ENCODE measurements around the gene MAP1B.
A peak's percentile ranks its signal among the peaks of the same experiment; 100 is the strongest.

Gene MAP1B

GRCh38 chr5:72107901-72108201, 576 bp downstream of the MAP1B start:
- H3K27me3 ChIP-seq = no peaks in the 10 kb centered on the region
- no peak for TF ChIP-seq CTCF (IDR thresholded peaks at IDR 0.05; ENCODE audit: low read depth, low read length)
- no peak for DNase-seq
- H3K4me1 ChIP-seq = peaks cover 6% of the 10 kb centered on the region
- no peaks in the 10 kb centered on the region for H3K9me3 ChIP-seq
- peaks cover 9% of the 10 kb centered on the region for H3K36me3 ChIP-seq
- peak overlapping the region; percentile 95 for H3K4me3 ChIP-seq (ENCODE audit: low read depth, low read length)

GRCh38 chr5:72108202-72109061, 1.2 kb downstream of the MAP1B start:
- peak; percentile 96 for DNase-seq
- Histone ChIP-seq H3K9me3 (no peaks in the 10 kb centered on the region), H3K4me3 (ENCODE audit: low read depth, low read length) (peak overlapping the region; percentile 95), H3K4me1 (peaks cover 8% of the 10 kb centered on the region), H3K27me3 (no peaks in the 10 kb centered on the region), H3K36me3 (peaks cover 10% of the 10 kb centered on the region)
- no peak for TF ChIP-seq CTCF (IDR thresholded peaks at IDR 0.05; ENCODE audit: low read depth, low read length)

- peak overlapping the region; percentile 95 for H3K4me3 ChIP-seq (ENCODE audit: low read depth, low read length)
- no peak for TF ChIP-seq CTCF (IDR thresholded peaks at IDR 0.05; ENCODE audit: low read depth, low read length)
- DNase-seq = no peak
- no peaks in the 10 kb centered on the region for H3K27me3 ChIP-seq
- H3K4me1 ChIP-seq = peaks cover 9% of the 10 kb centered on the region
- peaks cover 15% of the 10 kb centered on the region for H3K36me3 ChIP-seq
- no peaks in the 10 kb centered on the region for H3K9me3 ChIP-seq
These were observed 1.8 kb downstream of the MAP1B start for GRCh38 chr5:72109062-72109411.

- no peaks in the 10 kb centered on the region for H3K9me3 ChIP-seq
- peaks cover 9% of the 10 kb centered on the region for H3K4me1 ChIP-seq
- H3K4me3 ChIP-seq (ENCODE audit: low read depth, low read length) = peak overlapping the region; percentile 95
- peaks cover 20% of the 10 kb centered on the region for H3K36me3 ChIP-seq
- no peaks in the 10 kb centered on the region for H3K27me3 ChIP-seq
- TF ChIP-seq CTCF (IDR thresholded peaks at IDR 0.05; ENCODE audit: low read depth, low read length) = peak; percentile 48; the same call in 1 of the 2 replicates
- DNase-seq = peak; percentile 65
These were observed 2.4 kb downstream of the MAP1B start for GRCh38 chr5:72109625-72110024.

GRCh38 chr5:72110394-72111013, 3.2 kb downstream of the MAP1B start:
- H3K4me3 ChIP-seq (ENCODE audit: low read depth, low read length) = peak overlapping the region; percentile 95
- TF ChIP-seq CTCF (IDR thresholded peaks at IDR 0.05; ENCODE audit: low read depth, low read length) = peak; percentile 6; the same call in 1 of the 2 replicates
- DNase-seq = peak; percentile 80
- H3K27me3 ChIP-seq = no peaks in the 10 kb centered on the region
- no peaks in the 10 kb centered on the region for H3K9me3 ChIP-seq
- peaks cover 9% of the 10 kb centered on the region for H3K4me1 ChIP-seq
- H3K36me3 ChIP-seq = peaks cover 29% of the 10 kb centered on the region

- no peak for TF ChIP-seq CTCF (IDR thresholded peaks at IDR 0.05; ENCODE audit: low read depth, low read length)
- no peak for DNase-seq
- H3K36me3 ChIP-seq = peaks cover 48% of the 10 kb centered on the region
- H3K4me3 ChIP-seq (ENCODE audit: low read depth, low read length) = no peak overlapping the region
- peaks cover 3% of the 10 kb centered on the region; the same call in 1 of the 2 replicates for H3K4me1 ChIP-seq
- H3K27me3 ChIP-seq = no peaks in the 10 kb centered on the region
- no peaks in the 10 kb centered on the region for H3K9me3 ChIP-seq
These were observed 5.1 kb downstream of the MAP1B start for GRCh38 chr5:72112389-72112788.
